Mucosa of descending colon (tissue), 3 donors: Measurements from ENCODE around the gene STX4. TPM values are rescaled to one million over a fixed set of nuclear protein-coding genes. Genes with fewer than 3 reads are reported as not detected.

ENCODE experiments used
- ATAC-seq: fragments of 200-7000 bp; cut with Tn5 transposase; one replicate; pipeline ENCODE4 v1.9.1; 2020; ENCODE audit warnings: mild to moderate bottlenecking, moderate library complexity
- DNase-seq, 3 donors: peaks; one replicate each; pipeline ENCODE4 v3.0.0-alpha.2; 2020
- H3K36me3 ChIP-seq: fragments of 200-600 bp; one replicate; pipeline ENCODE4 v1.8.0; 2021; ENCODE audit warnings: low read depth, mild to moderate bottlenecking
- H3K4me1 ChIP-seq: fragments of 200-600 bp; one replicate; pipeline ENCODE4 v1.8.0; 2021; ENCODE audit warnings: low read depth, mild to moderate bottlenecking
- H3K4me3 ChIP-seq: fragments of 200-600 bp; one replicate; pipeline ENCODE4 v1.8.0; 2021; ENCODE audit warnings: mild to moderate bottlenecking
- H3K9me3 ChIP-seq: fragments of 200-600 bp; one replicate; pipeline ENCODE4 v1.8.0; 2021; ENCODE audit warnings: mild to moderate bottlenecking
- CTCF ChIP-seq: fragments of 200-600 bp; IDR thresholded peaks from one replicate; pipeline ENCODE4 v1.8.0; 2022; ENCODE audit warnings: antibody characterized with exemption, mild to moderate bottlenecking
- intact Hi-C, 2 donors: fragments of 100-400 bp; cut with DNase I in 1 of 2; cut with micrococcal nuclease in 1 of 2; formaldehyde crosslinking; loops; one replicate each; pipeline versions ENCODE4 v1.11.0 to v1.11.1; 2022; cut with DNase I, micrococcal nuclease
- total RNA-seq, 3 donors: library from RNA; stranded (reverse); fragmentation: NEBNext Ultra II Directional in 2 of 3; extraction: Animal tissue kit (Norgen Biotek cat#: 25700) in 2 of 3; gene quantifications; one replicate each; pipeline versions ENCODE4 v1.2.1 to v1.2.4, GENCODE V29; 2021 to 2023
- donor health status: DM: no; HTN: no; CAD: no; lungs with moderate emphysema.
- donor health status: DM: no; HTN: no; CAD: no.
- donor health status: DM: no; HTN: yes; CAD: no.

STX4 gene
- total RNA-seq, 3 donors from 2014 or later = 74.8 to 87.7 (median 86.9) TPM

DNA sequence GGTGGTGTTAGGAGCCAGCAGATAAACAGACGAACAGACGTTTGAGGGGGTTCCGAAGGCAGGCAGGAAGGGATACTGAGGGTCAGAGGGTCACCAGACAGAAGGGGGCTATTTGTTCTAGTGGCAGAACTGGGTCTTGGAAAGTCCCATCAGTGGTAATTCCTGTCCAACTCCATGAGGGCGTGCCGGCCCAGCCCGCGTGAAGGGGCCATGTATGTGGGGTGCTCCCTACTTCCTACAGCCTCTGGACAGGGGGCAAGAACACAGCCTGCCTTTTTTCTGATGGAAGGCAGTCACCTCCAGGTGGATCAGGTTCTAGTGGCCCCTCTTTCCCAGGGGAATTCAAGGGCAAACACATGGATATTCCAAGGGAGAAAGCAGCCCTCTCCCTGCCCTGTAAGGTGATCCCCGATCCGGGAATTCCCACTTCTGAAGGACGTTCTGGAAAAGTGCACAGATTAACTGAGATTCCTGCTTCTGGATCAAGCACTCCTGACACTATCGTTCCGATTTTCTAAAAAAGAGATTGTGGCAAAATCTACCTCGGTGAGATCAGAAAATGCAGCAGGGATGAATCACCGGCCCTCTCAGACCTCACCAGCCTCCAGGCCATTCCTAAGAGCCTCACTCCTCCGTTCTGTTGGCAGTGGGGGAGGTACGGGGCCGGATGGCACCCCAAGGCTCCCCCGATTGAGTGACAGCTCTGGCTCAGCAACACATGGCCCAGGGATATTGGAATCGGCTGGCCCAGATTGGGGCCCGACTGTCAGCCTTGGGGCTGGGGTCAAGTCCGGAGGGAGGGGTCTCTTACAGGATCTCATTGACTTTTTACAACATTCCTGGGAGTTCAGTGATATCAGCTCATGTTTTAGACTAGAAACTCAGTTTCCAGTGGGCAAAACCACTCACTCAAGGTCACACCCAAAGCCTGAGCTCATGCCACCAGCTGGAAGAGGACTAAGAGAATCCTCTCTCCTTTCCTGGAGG is 35.3 kb upstream of the STX4 start:
- DNase-seq = no peak
- Histone ChIP-seq H3K9me3 (no peaks in the 10 kb centered on the region), H3K36me3 (no peaks in the 10 kb centered on the region), H3K4me1 (peaks cover 3% of the 10 kb centered on the region), H3K4me3 (no peak overlapping the region)
- TF ChIP-seq CTCF = no peak
- no peak for ATAC-seq
- intact Hi-C loops = no loop called here

GRCh38 chr16:30998852-30999761 is 34.3 kb upstream of the STX4 start:
- no peaks in the 10 kb centered on the region for H3K9me3 ChIP-seq
- no peak for TF ChIP-seq CTCF
- ATAC-seq (no peak), DNase-seq (no peak)
- intact Hi-C loops = no loop called here
- H3K36me3 ChIP-seq = no peaks in the 10 kb centered on the region
- H3K4me3 ChIP-seq = no peak overlapping the region
- peaks cover 3% of the 10 kb centered on the region for H3K4me1 ChIP-seq

DNA sequence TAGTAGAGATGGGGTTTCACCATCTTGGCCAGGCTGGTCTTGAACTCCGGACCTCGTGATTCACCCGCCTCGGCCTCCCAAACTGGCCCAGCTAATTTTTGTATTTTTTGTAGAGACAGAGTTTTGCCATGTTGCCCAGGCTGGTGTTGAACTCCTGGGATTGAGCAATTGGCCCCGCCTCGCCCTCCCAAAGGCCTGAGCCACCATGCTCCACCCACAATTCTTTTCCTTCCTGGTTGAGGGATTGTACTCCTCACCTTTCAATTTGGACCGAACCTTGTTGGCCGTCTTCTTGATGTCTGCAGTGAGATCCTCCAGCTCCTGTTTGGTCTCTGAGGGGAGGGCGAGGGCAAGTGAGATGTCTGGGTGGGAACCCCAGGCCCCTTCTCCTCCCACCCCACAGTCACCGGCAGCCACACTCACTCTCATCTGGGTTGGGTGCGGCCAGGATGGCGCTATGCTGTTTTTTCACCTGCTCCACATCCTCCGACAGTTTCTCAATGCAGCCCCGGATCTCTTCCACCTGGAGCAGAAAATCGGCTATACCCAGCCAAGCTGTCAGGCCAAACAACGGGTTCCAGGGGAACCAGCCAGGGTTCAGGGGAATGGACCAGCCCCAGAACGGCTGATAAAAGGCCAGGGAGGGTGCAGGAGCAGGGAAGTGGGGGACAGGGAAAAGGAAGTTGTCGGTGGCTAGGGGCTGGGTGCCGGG is 32.5 kb upstream of the STX4 start:
- no peaks in the 10 kb centered on the region for H3K36me3 ChIP-seq
- no peaks in the 10 kb centered on the region for H3K9me3 ChIP-seq
- no peak for DNase-seq
- ATAC-seq = no peak
- no peak for TF ChIP-seq CTCF
- intact Hi-C loops = no loop called here
- no peak overlapping the region for H3K4me3 ChIP-seq
- H3K4me1 ChIP-seq = peaks cover 3% of the 10 kb centered on the region

DNA sequence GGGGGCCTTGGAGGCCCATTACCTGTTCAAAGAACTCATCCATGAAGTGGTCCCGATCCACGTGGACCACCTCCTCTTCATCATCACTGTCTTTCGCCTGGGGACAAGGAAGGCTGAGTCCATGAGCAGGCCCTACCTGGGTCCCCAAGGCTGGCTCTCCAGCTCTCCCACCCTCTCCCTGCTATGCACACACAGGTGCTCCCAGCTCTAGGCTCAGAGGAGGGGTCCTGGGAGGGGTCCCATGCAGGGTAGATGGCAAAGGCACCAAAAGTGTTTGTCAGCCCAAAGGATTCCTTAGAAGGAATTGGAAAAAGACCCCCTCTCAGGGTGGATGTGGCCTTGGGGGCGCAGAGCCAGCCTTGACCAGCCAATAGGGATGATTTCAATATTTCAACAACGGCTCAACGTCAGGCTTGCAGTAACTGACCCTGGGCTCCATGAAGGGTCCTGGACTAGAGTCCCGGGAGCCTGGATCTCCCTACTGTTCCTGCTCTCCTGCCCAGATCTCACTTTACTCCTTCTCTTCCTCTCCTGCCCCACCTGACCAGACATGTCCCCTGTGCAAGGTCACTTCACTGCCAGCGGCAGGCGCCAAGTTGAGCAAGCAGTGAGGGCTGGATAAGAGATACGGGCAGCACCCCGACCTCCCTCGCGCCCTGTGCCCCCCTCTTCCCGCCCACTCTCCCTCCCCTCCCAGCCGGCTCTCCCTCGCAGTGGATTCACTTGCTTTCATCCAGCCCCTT is 31.7 kb upstream of the STX4 start:
- Histone ChIP-seq H3K36me3 (no peaks in the 10 kb centered on the region), H3K9me3 (no peaks in the 10 kb centered on the region), H3K4me1 (peaks cover 2% of the 10 kb centered on the region), H3K4me3 (no peak overlapping the region)
- ATAC-seq (no peak), DNase-seq (no peak)
- TF ChIP-seq CTCF = no peak
- intact Hi-C loops = no loop called here
